ENCODE results near the gene CALD1.

The CALD1 gene

GRCh38 chr7:134932707-134933370 lies 153.4 kb downstream of the CALD1 start:
- no peak for DNase-seq

GRCh38 chr7:134933460-134934068 lies 154.1 kb downstream of the CALD1 start:
- no peak for DNase-seq

GRCh38 chr7:134935701-134936100 lies 156.3 kb downstream of the CALD1 start:
- DNase-seq = no peak

- no peak for DNase-seq
Measured at GRCh38 chr7:134936893-134937510, 157.6 kb downstream of the CALD1 start.

GRCh38 chr7:134938141-134938540 lies 158.7 kb downstream of the CALD1 start:
- DNase-seq = no peak

GRCh38 chr7:134939136-134939535 lies 159.7 kb downstream of the CALD1 start:
- no peak for DNase-seq

- DNase-seq = no peak
Measured at GRCh38 chr7:134940729-134941128, 161.3 kb downstream of the CALD1 start.

GRCh38 chr7:134941185-134941900 lies 161.9 kb downstream of the CALD1 start:
- peak; percentile 65 for DNase-seq

- DNase-seq = no peak
Measured at GRCh38 chr7:134941952-134942351, 162.5 kb downstream of the CALD1 start.

- no peak for DNase-seq
Measured at GRCh38 chr7:134942690-134943466, 163.4 kb downstream of the CALD1 start.

GRCh38 chr7:134943785-134944400 lies 164.5 kb downstream of the CALD1 start:
- no peak for DNase-seq

- DNase-seq = no peak
Measured at GRCh38 chr7:134945691-134946090, 166.3 kb downstream of the CALD1 start.

GRCh38 chr7:134946260-134946659 lies 166.8 kb downstream of the CALD1 start:
- DNase-seq = no peak

GRCh38 chr7:134947329-134947728 lies 167.9 kb downstream of the CALD1 start:
- DNase-seq = no peak

- DNase-seq = no peak
Measured at GRCh38 chr7:134947831-134948230, 168.4 kb downstream of the CALD1 start.

GRCh38 chr7:134948246-134948645 lies 168.8 kb downstream of the CALD1 start:
- DNase-seq = no peak

GRCh38 chr7:134948736-134949135 lies 169.3 kb downstream of the CALD1 start:
- DNase-seq = no peak

- DNase-seq = no peak
Measured at GRCh38 chr7:134949171-134949570, 169.7 kb downstream of the CALD1 start.

- DNase-seq = no peak
Measured at GRCh38 chr7:134954197-134955082, 175.0 kb downstream of the CALD1 start.

- no peak for DNase-seq
Measured at GRCh38 chr7:134957005-134957404, 177.6 kb downstream of the CALD1 start.

GRCh38 chr7:134959810-134960209 lies 180.4 kb downstream of the CALD1 start:
- DNase-seq = no peak
